Fibroblast of mammary gland (primary cell): ENCODE data around the gene NOS1.

Experiments used
- DNase-seq: peaks from one replicate; pipeline ENCODE4 v3.0.0-alpha.2; 2010; ENCODE audit warnings: low read depth
- H3K4me3 ChIP-seq: 2 replicates; pipeline ENCODE4 v1.5.1; 2011; ENCODE audit warnings: low read depth, mild to moderate bottlenecking, low read length, moderate library complexity; ENCODE audit not compliant: control insufficient read depth
- TF ChIP-seq, protein P1 (sequence below): conservative IDR thresholded peaks from 2 replicates; pipeline ENCODE4 v1.5.1; 2011; ENCODE audit warnings: low read depth, low read length, inconsistent platforms; ENCODE audit not compliant: control insufficient read depth, insufficient read depth

Gene NOS1

DNA sequence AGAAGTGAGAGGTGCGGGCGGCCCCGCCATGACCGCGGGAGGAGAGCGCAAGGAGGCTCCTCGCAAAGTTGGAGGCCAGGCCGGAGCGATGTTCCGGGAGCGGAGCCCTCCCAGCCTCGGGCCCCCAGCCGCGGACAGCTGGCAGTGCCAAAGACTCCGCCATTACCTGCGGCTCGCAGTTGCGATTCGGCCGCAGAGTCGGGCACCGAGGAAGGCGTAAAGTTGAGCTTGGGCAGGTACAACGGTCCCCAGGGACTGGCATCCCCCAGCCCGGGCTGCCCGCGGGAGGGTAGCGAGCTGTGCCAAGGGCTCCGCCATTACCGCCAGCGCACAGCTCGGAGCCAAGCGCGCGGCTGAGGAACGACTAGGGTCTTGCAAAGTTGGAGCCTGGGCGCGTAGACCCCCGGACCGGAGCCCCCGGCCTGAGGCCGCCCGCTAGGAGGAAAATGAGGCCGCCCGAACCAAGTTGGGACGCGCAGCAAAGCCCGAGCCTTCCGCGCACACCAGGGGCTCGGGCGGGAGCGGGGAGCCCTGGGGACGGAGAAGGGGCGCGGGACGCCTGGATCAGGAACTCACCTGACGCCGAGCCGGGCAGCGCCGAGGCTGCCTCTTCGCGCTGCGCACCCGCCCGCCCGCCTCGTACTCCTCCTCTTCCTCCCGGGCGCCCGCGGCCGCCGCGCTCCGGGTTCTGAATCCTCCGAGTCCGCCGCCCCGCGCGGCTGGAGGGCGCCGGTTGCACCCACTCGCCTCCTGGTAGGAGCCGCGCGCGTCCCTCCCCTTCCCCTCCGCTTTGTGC, 677 bp downstream of the NOS1 start:
- H3K4me3 ChIP-seq = no peak overlapping the region

DNA sequence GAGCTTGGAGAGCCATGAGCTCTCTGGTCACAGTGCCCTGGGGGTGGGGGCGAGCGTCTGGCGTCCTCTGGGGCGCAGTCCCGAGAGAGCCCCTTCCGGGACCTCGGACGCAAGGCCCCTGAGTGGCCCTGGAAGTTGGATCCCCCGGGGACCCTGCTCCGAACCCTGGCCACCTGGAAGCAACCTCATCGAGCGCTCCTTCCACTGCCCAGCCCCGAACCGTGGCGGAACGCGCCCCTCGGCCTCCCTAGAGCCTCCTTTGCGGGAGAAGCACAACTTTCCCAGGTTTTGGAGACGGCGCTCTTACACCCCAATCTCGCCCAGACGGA, 1.2 kb downstream of the NOS1 start:
- no peak for DNase-seq
- TF ChIP-seq, protein P1, sequence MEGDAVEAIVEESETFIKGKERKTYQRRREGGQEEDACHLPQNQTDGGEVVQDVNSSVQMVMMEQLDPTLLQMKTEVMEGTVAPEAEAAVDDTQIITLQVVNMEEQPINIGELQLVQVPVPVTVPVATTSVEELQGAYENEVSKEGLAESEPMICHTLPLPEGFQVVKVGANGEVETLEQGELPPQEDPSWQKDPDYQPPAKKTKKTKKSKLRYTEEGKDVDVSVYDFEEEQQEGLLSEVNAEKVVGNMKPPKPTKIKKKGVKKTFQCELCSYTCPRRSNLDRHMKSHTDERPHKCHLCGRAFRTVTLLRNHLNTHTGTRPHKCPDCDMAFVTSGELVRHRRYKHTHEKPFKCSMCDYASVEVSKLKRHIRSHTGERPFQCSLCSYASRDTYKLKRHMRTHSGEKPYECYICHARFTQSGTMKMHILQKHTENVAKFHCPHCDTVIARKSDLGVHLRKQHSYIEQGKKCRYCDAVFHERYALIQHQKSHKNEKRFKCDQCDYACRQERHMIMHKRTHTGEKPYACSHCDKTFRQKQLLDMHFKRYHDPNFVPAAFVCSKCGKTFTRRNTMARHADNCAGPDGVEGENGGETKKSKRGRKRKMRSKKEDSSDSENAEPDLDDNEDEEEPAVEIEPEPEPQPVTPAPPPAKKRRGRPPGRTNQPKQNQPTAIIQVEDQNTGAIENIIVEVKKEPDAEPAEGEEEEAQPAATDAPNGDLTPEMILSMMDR = no peak

More for the DNA sequence above, 677 bp downstream of the NOS1 start:
- TF ChIP-seq, protein P1 = no peak
- no peak for DNase-seq

DNA sequence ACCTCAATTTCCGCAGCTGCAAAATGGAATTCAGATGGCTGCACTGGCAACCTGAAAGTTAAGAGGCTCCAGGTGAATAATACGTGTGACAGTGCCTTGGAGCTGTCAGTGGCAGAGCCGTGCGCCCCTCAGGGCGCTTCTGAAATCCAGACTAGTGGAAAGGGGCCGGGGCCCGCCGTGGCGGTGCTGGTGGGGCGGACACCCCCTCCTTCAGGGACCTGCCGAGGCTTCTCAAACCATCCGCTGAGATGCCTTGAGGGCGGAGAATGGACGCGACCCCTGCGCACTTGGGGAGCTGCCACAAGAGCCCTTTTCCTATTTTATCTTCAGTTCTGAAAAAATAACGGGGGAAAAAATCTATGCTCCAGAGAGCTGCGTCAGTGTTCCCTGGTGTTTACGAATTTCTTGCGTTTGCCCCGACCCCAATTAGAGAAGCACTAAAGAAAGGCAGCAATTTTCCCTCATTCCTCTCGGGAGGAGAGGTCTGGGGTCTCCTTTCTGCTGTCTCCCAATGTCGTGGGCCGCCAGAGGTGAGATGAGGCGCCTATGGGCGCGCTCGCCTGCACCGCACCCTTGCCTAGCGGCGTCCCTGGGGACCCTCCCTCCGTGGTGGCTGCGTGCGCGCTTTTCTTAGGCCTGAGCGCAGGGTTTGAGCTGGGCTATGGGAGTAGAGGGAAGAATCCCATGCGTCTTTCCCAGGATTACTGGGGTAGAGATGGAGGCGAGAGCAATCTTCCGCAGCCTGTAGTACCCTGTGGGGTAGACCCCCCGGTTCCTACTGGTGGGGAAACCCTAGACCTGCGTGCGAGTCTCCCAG, 2.2 kb downstream of the NOS1 start:
- DNase-seq = no peak
- no peak overlapping the region for H3K4me3 ChIP-seq
- TF ChIP-seq, protein P1 = no peak

More for the DNA sequence above, 1.2 kb downstream of the NOS1 start:
- no peak overlapping the region for H3K4me3 ChIP-seq

DNA sequence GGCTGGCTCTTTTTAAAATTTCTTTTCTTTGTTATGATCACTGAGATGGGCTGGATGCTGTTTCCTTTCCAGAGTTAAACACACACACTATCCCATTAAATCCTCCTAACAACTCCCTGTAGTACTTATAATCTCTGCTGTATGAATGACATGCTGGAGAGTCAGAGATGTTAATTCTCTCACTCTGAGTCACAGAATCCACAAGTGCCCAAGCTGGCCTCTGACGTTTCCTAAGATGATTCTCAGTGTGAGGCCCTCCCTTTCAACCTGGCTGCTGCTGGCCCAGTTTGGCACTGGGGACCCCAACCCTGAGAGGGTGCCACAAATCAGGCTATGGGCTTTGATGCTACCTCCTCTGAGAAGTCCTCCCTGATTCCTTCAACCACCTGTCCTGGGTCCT, 5.4 kb downstream of the NOS1 start:
- TF ChIP-seq, protein P1 = no peak
- DNase-seq = no peak

DNA sequence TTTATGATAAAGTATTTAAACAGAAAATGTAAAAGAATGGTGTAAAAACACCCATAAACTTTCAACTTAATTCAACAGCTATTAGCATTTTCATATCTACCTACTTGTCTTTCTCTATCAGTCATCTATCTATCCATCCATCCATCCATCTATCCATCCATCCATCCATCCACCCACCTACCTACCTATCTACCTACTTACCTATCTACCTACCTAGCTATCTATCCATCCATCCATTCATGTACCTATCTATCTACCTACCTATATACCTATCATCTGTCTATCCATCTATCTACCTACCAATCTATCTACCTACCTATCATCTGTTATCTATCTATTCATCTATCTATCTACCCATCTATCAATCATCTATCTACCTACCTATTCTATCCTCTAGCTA, 8.5 kb downstream of the NOS1 start:
- TF ChIP-seq, protein P1 = no peak
- DNase-seq = no peak
- no peak overlapping the region for H3K4me3 ChIP-seq

More for the DNA sequence above, 5.4 kb downstream of the NOS1 start:
- H3K4me3 ChIP-seq = no peak overlapping the region

DNA sequence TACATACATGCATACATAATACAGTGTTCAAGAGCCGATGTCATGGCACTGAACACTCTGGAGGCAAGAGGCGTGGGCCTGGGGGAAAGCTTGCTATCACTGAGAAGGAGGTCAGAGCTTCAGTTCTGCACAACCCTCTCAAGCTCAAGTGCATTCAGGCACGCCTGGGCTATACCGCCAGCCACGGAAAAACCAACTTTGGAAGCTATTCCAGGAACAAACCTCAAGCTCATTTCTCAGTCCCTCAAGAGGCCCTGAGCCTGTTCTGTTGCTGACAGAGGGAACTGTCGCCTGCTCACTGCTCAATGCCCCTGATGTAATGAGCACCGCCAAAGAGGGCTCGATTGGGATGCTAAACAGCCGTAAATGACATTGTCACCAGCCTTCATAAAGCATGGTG, 9.2 kb downstream of the NOS1 start:
- TF ChIP-seq, protein P1 = no peak
- no peak overlapping the region for H3K4me3 ChIP-seq
- no peak for DNase-seq
